HG03108 (cell line): ENCODE results near the gene POU3F4.

ENCODE experiments used
- ATAC-seq: cut with Tn5 transposase; IDR thresholded peaks from one replicate; pipeline ENCODE4 v1.9.1; 2021; ENCODE audit warnings: moderate library complexity; ENCODE audit not compliant: unreplicated experiment

POU3F4 gene

GRCh38 chrX:83508006-83508405 lies at the start of gene POU3F4:
Gene POU3F4 (plus strand): TSS chrX:83508290. CDS start chrX:83508325, 35 bp downstream.
- ATAC-seq: no peak

GRCh38 chrX:83469551-83469950 lies 38.5 kb upstream of the POU3F4 start:
- no peak for ATAC-seq

GRCh38 chrX:83495898-83496297 lies 12.2 kb upstream of the POU3F4 start:
- ATAC-seq: no peak

GRCh38 chrX:83501003-83501402 lies 7.1 kb upstream of the POU3F4 start:
- ATAC-seq: no peak

- no peak for ATAC-seq
Observed at GRCh38 chrX:83501530-83501929, 6.6 kb upstream of the POU3F4 start.

- no peak for ATAC-seq
Observed at GRCh38 chrX:83504721-83505479, 3.2 kb upstream of the POU3F4 start.

- ATAC-seq: no peak
Observed at GRCh38 chrX:83508526-83509253, 600 bp downstream of the POU3F4 start.

GRCh38 chrX:83509254-83509801 lies 1.2 kb downstream of the POU3F4 start:
- no peak for ATAC-seq

- ATAC-seq: no peak
Observed at GRCh38 chrX:83510510-83511062, 2.5 kb downstream of the POU3F4 start.

GRCh38 chrX:83511208-83511607 lies 3.1 kb downstream of the POU3F4 start:
- no peak for ATAC-seq

GRCh38 chrX:83512111-83512510 lies 4.0 kb downstream of the POU3F4 start:
- no peak for ATAC-seq

- no peak for ATAC-seq
Observed at GRCh38 chrX:83516597-83516996, 8.5 kb downstream of the POU3F4 start.

GRCh38 chrX:83521905-83522304 lies 13.8 kb downstream of the POU3F4 start:
- no peak for ATAC-seq

- ATAC-seq: no peak
Observed at GRCh38 chrX:83529950-83530349, 21.9 kb downstream of the POU3F4 start.

- no peak for ATAC-seq
Observed at GRCh38 chrX:83535417-83536196, 27.5 kb downstream of the POU3F4 start.
